ENCODE data around the gene PSMA8. TPM values are rescaled to one million over a fixed set of nuclear protein-coding genes. Genes with fewer than 3 reads are reported as not detected.

Gene PSMA8
- total and polyA plus RNA-seq, 10 donors = 0.34 to 1.4 (median 0.77) TPM; not detected in 3

DNA sequence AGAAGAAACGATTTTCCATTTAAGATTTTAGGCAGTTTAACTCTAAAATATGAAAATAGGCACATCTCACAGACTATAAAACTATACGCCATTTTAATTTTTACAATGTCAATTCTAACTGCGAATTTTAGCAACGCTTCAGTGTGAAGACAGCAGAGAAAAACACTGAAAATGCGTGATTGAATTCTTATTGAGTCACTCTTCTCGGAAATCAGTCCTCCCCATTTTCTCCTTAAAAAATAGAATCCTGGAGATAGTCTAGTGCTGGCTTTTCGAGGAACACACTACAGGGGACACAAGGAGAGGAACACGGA lies 92.2 kb downstream of the PSMA8 start:
- Histone ChIP-seq H3K27ac (peak overlapping the region; percentile 80 to 94 (median 85)), H3K27me3 (replicated peaks in 1 of 7) (no peaks in the 10 kb centered on the region), H3K4me3 (peak overlapping the region; percentile 73 to 98 (median 92)), H3K9me3 (no peaks in the 10 kb centered on the region), H3K4me1 (peaks cover 10 to 38% (median 32%) of the 10 kb centered on the region in 6 donors), H3K36me3 (no peaks in the 10 kb centered on the region)
- WGBS, 5 donors = 8 to 18% (median 14%) methylated on average over 8 of the region's 8 CpGs
- DNase-seq = no peak
- TF ChIP-seq POLR2A (IDR thresholded peaks at IDR 0.05) (no peak), POLR2AphosphoS5 (IDR thresholded peaks at IDR 0.05) (no peak)
- TF ChIP-seq, protein P1, sequence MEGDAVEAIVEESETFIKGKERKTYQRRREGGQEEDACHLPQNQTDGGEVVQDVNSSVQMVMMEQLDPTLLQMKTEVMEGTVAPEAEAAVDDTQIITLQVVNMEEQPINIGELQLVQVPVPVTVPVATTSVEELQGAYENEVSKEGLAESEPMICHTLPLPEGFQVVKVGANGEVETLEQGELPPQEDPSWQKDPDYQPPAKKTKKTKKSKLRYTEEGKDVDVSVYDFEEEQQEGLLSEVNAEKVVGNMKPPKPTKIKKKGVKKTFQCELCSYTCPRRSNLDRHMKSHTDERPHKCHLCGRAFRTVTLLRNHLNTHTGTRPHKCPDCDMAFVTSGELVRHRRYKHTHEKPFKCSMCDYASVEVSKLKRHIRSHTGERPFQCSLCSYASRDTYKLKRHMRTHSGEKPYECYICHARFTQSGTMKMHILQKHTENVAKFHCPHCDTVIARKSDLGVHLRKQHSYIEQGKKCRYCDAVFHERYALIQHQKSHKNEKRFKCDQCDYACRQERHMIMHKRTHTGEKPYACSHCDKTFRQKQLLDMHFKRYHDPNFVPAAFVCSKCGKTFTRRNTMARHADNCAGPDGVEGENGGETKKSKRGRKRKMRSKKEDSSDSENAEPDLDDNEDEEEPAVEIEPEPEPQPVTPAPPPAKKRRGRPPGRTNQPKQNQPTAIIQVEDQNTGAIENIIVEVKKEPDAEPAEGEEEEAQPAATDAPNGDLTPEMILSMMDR (IDR thresholded peaks at IDR 0.05 in 8 of 11, conservative IDR thresholded peaks at IDR 0.05 in 3 of 11) = no peak
- intact Hi-C loops (cut with DNase I; ENCODE audit: low total_unique reads) = no loop called here

DNA sequence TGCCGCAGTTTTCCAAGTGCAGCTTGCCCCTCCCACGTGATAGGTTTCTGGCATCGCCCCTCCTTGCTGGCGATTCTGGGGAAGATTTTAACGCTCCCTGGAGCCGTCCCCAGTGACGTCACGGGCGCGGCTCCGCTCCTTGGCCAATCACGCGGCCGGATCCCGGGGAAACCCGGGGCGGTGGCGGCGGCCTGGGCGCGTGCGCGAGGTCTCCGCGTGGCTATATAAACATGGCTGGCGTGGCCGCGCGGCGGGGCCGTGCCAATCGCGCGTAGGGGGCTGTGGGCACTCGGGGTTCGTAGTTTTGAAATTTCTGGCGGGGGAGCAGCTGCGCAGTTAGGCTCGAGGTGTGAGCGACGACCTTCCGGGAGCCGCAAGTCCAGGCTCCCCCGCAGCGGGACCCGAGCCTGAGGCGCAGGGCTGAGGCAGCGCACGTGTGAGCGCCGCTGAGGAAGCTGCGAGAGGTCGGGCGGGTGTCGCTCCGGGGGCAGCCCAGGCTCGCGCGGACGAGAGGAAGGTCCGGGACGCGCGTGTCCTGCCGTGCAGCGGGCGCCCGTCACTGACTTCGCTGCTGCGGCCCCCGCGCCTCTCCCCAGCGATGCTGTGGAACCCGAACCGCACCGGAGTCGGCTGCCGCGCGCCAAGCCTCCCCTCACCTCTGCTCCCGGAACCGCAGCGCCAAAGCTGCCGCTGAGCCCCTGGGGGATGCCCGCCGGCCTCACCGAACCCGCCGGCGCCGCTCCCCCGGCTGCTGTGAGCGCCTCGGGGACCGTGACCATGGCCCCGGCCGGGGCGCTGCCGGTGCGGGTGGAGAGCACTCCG lies 92.8 kb downstream of the PSMA8 start, which contains the start of gene TAF4B:
TAF4B (plus strand) TSS at position 217 of the 822 bp plus-strand sequence; CDS start at position 706, 489 bp downstream.
- Histone ChIP-seq H3K27me3 (replicated peaks in 1 of 7) (no peaks in the 10 kb centered on the region), H3K4me1 (peaks cover 10 to 38% (median 32%) of the 10 kb centered on the region in 6 donors), H3K36me3 (no peaks in the 10 kb centered on the region), H3K27ac (peak within 1 kb of the TSS; percentile 80 to 94 (median 85)), H3K4me3 (peak within 1 kb of the TSS; percentile 73 to 98 (median 92)), H3K9me3 (no peaks in the 10 kb centered on the region)
- intact Hi-C loops (cut with DNase I; ENCODE audit: low total_unique reads) = no loop called here
- DNase-seq = peak; percentile 96
- 0% methylated on average over 7 to 101 of the region's 101 CpGs for WGBS, 5 donors
- TF ChIP-seq, protein P1 (IDR thresholded peaks at IDR 0.05 in 8 of 11, conservative IDR thresholded peaks at IDR 0.05 in 3 of 11) = no peak
- TF ChIP-seq POLR2A (IDR thresholded peaks at IDR 0.05) (peak in 2 of 3 donors; percentile 26 to 74), POLR2AphosphoS5 (IDR thresholded peaks at IDR 0.05) (peak; percentile 94 to 96 (median 95))

DNA sequence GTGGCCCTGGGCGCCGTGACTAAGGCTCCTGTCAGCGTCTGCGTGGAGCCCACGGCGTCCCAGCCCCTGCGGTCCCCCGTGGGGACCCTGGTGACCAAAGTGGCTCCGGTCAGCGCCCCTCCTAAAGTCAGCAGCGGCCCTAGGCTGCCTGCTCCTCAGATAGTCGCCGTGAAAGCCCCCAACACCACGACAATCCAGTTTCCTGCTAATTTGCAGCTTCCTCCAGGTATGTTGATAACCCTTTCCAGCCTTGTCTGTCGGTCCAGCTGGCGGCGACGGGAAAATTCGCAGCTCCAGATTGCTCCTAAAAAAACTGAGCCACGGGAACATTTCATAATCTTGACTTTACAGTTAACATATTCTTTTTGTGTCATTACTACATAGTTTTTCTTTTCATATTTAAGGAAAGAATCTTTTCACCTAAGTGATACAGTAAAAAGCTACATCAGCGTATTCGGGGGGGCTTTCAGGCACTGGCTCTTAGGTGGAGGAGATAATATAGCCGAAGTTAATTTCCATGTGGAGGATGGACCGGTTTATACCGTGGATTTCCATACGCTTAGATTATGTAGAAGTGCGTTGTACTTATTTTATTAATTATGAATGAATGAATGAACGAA lies 93.5 kb downstream of the PSMA8 start:
- intact Hi-C loops (cut with DNase I; ENCODE audit: low total_unique reads) = no loop called here
- DNase-seq = no peak
- Histone ChIP-seq H3K27ac (peak overlapping the region; percentile 80 to 94 (median 85)), H3K4me1 (peaks cover 10 to 38% (median 32%) of the 10 kb centered on the region in 6 donors), H3K9me3 (no peaks in the 10 kb centered on the region), H3K27me3 (replicated peaks in 1 of 7) (no peaks in the 10 kb centered on the region), H3K36me3 (no peaks in the 10 kb centered on the region), H3K4me3 (peak overlapping the region; percentile 73 to 98 (median 92))
- 14 to 19% (median 15%) methylated on average over 23 to 28 of the region's 28 CpGs for WGBS, 5 donors
- TF ChIP-seq, protein P1 (IDR thresholded peaks at IDR 0.05 in 8 of 11, conservative IDR thresholded peaks at IDR 0.05 in 3 of 11) = no peak
- TF ChIP-seq POLR2A (IDR thresholded peaks at IDR 0.05) (no peak), POLR2AphosphoS5 (IDR thresholded peaks at IDR 0.05) (no peak)
